Urothelium cell line (cell line): Measurements from ENCODE around the gene TMEM140.
"Not testable (repeated sequence)": the region's sequence is repeated elsewhere in the genome, so short reads cannot be mapped to it uniquely, and the experiment has no call there.

Experiments
- DNase-seq: peaks from one replicate; pipeline ENCODE4 v3.0.0; 2011; ENCODE audit warnings: low spot score, mixed read lengths
- FAIRE-seq: peaks from 2 replicates; lab custom pipeline; 2011; peaks lifted over from hg19 to GRCh38; lab: Jason Lieb, UNC

Gene TMEM140

DNA sequence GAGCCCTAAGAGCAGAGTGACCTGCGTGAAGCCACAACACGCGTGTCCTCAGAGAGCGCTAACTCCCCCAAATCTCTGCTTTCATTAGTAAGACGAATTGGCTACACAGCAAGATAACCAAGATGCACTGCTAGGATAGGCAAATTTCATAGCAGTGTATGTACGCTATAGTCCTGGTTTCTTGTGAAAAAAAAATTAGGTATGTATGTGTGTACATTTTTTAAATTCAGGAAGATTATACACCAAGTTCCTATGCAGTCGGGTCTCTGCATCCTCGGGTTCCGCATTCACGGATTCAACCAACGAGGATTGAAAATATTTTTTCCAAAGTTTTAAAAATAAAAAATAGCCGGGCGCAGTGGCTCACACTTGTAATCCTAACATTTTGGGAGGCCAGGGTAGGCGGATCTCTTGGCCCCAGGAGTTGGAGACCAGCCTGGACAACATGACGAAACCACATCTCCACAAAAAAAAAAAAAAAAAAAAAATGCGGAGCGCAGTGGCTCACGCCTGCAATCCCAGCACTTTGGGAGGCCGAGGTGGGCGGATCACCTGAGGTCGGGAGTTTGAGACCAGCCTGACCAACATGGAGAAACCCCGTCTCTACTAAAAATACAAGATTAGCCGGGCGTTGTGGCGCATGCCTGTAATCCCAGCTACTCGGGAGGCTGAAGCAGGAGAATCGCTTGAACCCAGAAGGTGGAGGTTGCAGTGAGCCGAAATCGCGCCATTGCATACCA is 64.2 kb downstream of the TMEM140 start:
- FAIRE-seq, DNase-seq: not testable (repeated sequence)

GRCh38 chr7:135213831-135214230 is 66.0 kb downstream of the TMEM140 start:
- FAIRE-seq: no peak
- no peak for DNase-seq

DNA sequence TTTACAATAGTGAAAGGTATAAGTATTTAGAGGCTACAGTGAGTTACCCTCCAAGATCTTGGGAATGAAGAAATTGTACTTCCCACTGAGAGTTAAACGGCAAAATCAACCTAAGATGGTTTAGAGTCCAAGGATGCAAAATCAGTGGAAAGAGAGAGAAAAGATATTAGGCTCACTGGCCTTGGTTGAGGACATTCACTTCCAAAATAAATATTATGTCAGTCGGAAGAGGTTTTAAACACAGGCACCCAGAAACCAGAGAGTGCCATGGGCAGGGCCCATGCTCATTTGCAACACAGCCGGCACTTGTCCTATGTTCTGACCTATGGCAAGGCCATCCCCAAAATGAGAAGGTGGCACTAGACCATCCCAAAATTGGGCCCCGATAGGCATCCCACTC is 67.3 kb downstream of the TMEM140 start:
- DNase-seq (no peak), FAIRE-seq (no peak)

- DNase-seq: no peak
- FAIRE-seq: no peak
Observed at GRCh38 chr7:135215698-135216097, 67.8 kb downstream of the TMEM140 start.
